ENCODE results near the gene MRPS6.

Gene MRPS6

GRCh38 chr21:34092262-34092921, 19.0 kb downstream of the MRPS6 start:
- H3K4me1 ChIP-seq (ENCODE audit: low read depth, poor library complexity, severe bottlenecking): no peaks in the 10 kb centered on the region
- H3K27ac ChIP-seq: no peak overlapping the region
- no peak overlapping the region for H3K4me3 ChIP-seq (IDR thresholded peaks at IDR 0.05; ENCODE audit: insufficient read depth, low read depth, low read length)
- TF ChIP-seq CTCF (conservative IDR thresholded peaks at IDR 0.05; ENCODE audit: low read depth, low read length): no peak
- no peak overlapping the region for H3K9ac ChIP-seq
- no peaks in the 10 kb centered on the region for H3K27me3 ChIP-seq (ENCODE audit: insufficient read depth, low read depth)
- H4K20me1 ChIP-seq (ENCODE audit: insufficient read depth): no peaks in the 10 kb centered on the region
- H3K4me2 ChIP-seq: no peak overlapping the region
- no peaks in the 10 kb centered on the region; the same call in 1 of the 2 replicates for H3K36me3 ChIP-seq (ENCODE audit: insufficient read depth)
- H3K79me2 ChIP-seq (ENCODE audit: insufficient read depth, low read depth): peaks cover 37% of the 10 kb centered on the region; the same call in 1 of the 2 replicates
- H2AFZ ChIP-seq (ENCODE audit: low read depth): no peak overlapping the region

GRCh38 chr21:34093083-34093482, 19.7 kb downstream of the MRPS6 start:
- Histone ChIP-seq H4K20me1 (ENCODE audit: insufficient read depth) (no peaks in the 10 kb centered on the region), H3K79me2 (ENCODE audit: insufficient read depth, low read depth) (peaks cover 33% of the 10 kb centered on the region; the same call in 1 of the 2 replicates), H3K4me3 (IDR thresholded peaks at IDR 0.05; ENCODE audit: insufficient read depth, low read depth, low read length) (no peak overlapping the region), H2AFZ (ENCODE audit: low read depth) (no peak overlapping the region), H3K4me1 (ENCODE audit: low read depth, poor library complexity, severe bottlenecking) (no peaks in the 10 kb centered on the region), H3K4me2 (no peak overlapping the region), H3K27ac (no peak overlapping the region), H3K9ac (no peak overlapping the region), H3K36me3 (ENCODE audit: insufficient read depth) (no peaks in the 10 kb centered on the region; the same call in 1 of the 2 replicates), H3K27me3 (ENCODE audit: insufficient read depth, low read depth) (no peaks in the 10 kb centered on the region)
- TF ChIP-seq CTCF (conservative IDR thresholded peaks at IDR 0.05; ENCODE audit: low read depth, low read length): no peak

GRCh38 chr21:34094949-34095348, 21.6 kb downstream of the MRPS6 start:
- peaks cover 22% of the 10 kb centered on the region; the same call in 1 of the 2 replicates for H3K79me2 ChIP-seq (ENCODE audit: insufficient read depth, low read depth)
- no peak overlapping the region for H2AFZ ChIP-seq (ENCODE audit: low read depth)
- H3K9ac ChIP-seq: no peak overlapping the region
- no peak overlapping the region for H3K27ac ChIP-seq
- H3K4me3 ChIP-seq (IDR thresholded peaks at IDR 0.05; ENCODE audit: insufficient read depth, low read depth, low read length): no peak overlapping the region
- no peak for TF ChIP-seq CTCF (conservative IDR thresholded peaks at IDR 0.05; ENCODE audit: low read depth, low read length)
- no peaks in the 10 kb centered on the region for H3K27me3 ChIP-seq (ENCODE audit: insufficient read depth, low read depth)
- no peaks in the 10 kb centered on the region for H3K4me1 ChIP-seq (ENCODE audit: low read depth, poor library complexity, severe bottlenecking)
- no peaks in the 10 kb centered on the region; the same call in 1 of the 2 replicates for H3K36me3 ChIP-seq (ENCODE audit: insufficient read depth)
- H4K20me1 ChIP-seq (ENCODE audit: insufficient read depth): no peaks in the 10 kb centered on the region
- no peak overlapping the region for H3K4me2 ChIP-seq

GRCh38 chr21:34097442-34097841, 24.1 kb downstream of the MRPS6 start:
- TF ChIP-seq CTCF (conservative IDR thresholded peaks at IDR 0.05; ENCODE audit: low read depth, low read length): no peak
- Histone ChIP-seq H4K20me1 (ENCODE audit: insufficient read depth) (no peaks in the 10 kb centered on the region), H3K4me3 (IDR thresholded peaks at IDR 0.05; ENCODE audit: insufficient read depth, low read depth, low read length) (no peak overlapping the region), H3K27ac (no peak overlapping the region), H3K36me3 (ENCODE audit: insufficient read depth) (no peaks in the 10 kb centered on the region; the same call in 1 of the 2 replicates), H2AFZ (ENCODE audit: low read depth) (no peak overlapping the region), H3K4me1 (ENCODE audit: low read depth, poor library complexity, severe bottlenecking) (no peaks in the 10 kb centered on the region), H3K9ac (no peak overlapping the region), H3K4me2 (no peak overlapping the region), H3K79me2 (ENCODE audit: insufficient read depth, low read depth) (peaks cover 8% of the 10 kb centered on the region; the same call in 1 of the 2 replicates), H3K27me3 (ENCODE audit: insufficient read depth, low read depth) (no peaks in the 10 kb centered on the region)

All from KMS-11 (cell line).